Caki2 (cell line): Measurements from ENCODE around the gene MYO1A. TPM values are rescaled to one million over a fixed set of nuclear protein-coding genes. Genes with fewer than 3 reads are reported as not detected.
"Not testable (repeated sequence)": the region's sequence is repeated elsewhere in the genome, so short reads cannot be mapped to it uniquely, and the experiment has no call there.

Source experiments
- DNase-seq: peaks from one replicate; pipeline ENCODE4 v3.0.0-alpha.2; 2015; ENCODE audit warnings: low read depth
- in situ Hi-C: cut with HindIII; loops from 2 replicates; pipeline ENCODE4 v1.10.0; 2016; ENCODE audit warnings: low sequenced_read_pairs, low pct_unique_long_range_greater_than_20kb, mixed read lengths
- total RNA-seq: library from RNA; depleted of rRNA; stranded (reverse); fragments of >200 nt; shearing (Covaris generic); gene quantifications from 2 replicates; pipeline ENCODE4 v1.2.3, GENCODE V29; 2014; ENCODE audit warnings: low replicate concordance; rRNA removed

MYO1A gene
- total RNA-seq, 1 experiment from 2014 or later: not detected

- DNase-seq: no peak
- in situ Hi-C loops: no loop called here
These were observed 61.7 kb downstream of the MYO1A start for GRCh38 chr12:56988207-56988739.

- peak; percentile 68 for DNase-seq
- in situ Hi-C loops: no loop called here
These were observed 62.3 kb downstream of the MYO1A start for GRCh38 chr12:56987551-56988053.

GRCh38 chr12:56987011-56987410, 62.9 kb downstream of the MYO1A start:
- in situ Hi-C loops: no loop called here
- DNase-seq: no peak

- peak; percentile 72 for DNase-seq
- in situ Hi-C loops: not testable (repeated sequence)
These were observed 64.2 kb downstream of the MYO1A start for GRCh38 chr12:56985714-56986113.

GRCh38 chr12:56983386-56983785, 66.5 kb downstream of the MYO1A start:
- in situ Hi-C loops: no loop called here

GRCh38 chr12:56982578-56983236, 67.2 kb downstream of the MYO1A start:
- DNase-seq, in situ Hi-C loops: not testable (repeated sequence)

More at GRCh38 chr12:56983386-56983785, 66.5 kb downstream of the MYO1A start:
- DNase-seq: no peak

- DNase-seq: no peak
- in situ Hi-C loops: no loop called here
These were observed 68.9 kb downstream of the MYO1A start for GRCh38 chr12:56980941-56981530.

GRCh38 chr12:56980268-56980667, 69.7 kb downstream of the MYO1A start:
- no peak for DNase-seq
- in situ Hi-C loops: no loop called here

GRCh38 chr12:56979628-56980027, 70.3 kb downstream of the MYO1A start:
- DNase-seq: no peak
- in situ Hi-C loops: no loop called here

Other genes starting within 250 kb of the MYO1A start
- gene SDR9C7, start 115.7 kb downstream of the MYO1A start, total RNA-seq: not detected in 2 replicates
- not detected in 2 replicates for gene RDH16, start 92.5 kb downstream of the MYO1A start, total RNA-seq
- gene ZBTB39, start 43.6 kb downstream of the MYO1A start, total RNA-seq: 2.2 and 3.1 TPM in 2 replicates
- not detected in 2 replicates for gene TAC3, start 33.6 kb downstream of the MYO1A start, total RNA-seq
- 23.1 and 23.8 TPM in 2 replicates for gene NEMP1, start 28.7 kb upstream of the MYO1A start, total RNA-seq
- gene NAB2, start 39.0 kb upstream of the MYO1A start, total RNA-seq: 15.1 and 35.8 TPM in 2 replicates
- 98.6 and 107 TPM in 2 replicates for gene STAT6, start 61.2 kb upstream of the MYO1A start, total RNA-seq
- gene LRP1, start 78.4 kb upstream of the MYO1A start, total RNA-seq: 23.5 and 28.4 TPM in 2 replicates
- not detected in 2 replicates for gene LRP1-AS, start 97.5 kb upstream of the MYO1A start, total RNA-seq
- gene NXPH4, start 166.7 kb upstream of the MYO1A start, total RNA-seq: 0.54 TPM in 1 of 2 replicates, not detected in the other
- 246 and 291 TPM in 2 replicates for gene SHMT2, start 179.6 kb upstream of the MYO1A start, total RNA-seq
- gene STAC3, start 201.1 kb upstream of the MYO1A start, total RNA-seq: 0.95 TPM in 1 of 2 replicates, not detected in the other